Right atrium auricular region (tissue), 2 donors: Measurements from ENCODE around the gene PTAR1. TPM values are rescaled to one million over a fixed set of nuclear protein-coding genes. Genes with fewer than 3 reads are reported as not detected.
"Not testable (repeated sequence)": the region's sequence is repeated elsewhere in the genome, so short reads cannot be mapped to it uniquely, and the experiment has no call there.

Experiments
- DNase-seq: peaks from one replicate; pipeline ENCODE4 v3.0.0-alpha.2; 2019; ENCODE audit warnings: low spot score
- H3K27ac ChIP-seq, 2 donors: fragments of 200-600 bp; sonication (generic); 1 replicate in 1 of 2; 2 replicates in 1 of 2; pipeline ENCODE4 v1.5.1; 2016 to 2019
- H3K27me3 ChIP-seq, 2 donors: fragments of 200-600 bp; sonication (generic); one replicate each; pipeline versions ENCODE4 v1.5.1 to v1.6.0; 2017 to 2019
- H3K36me3 ChIP-seq: fragments of 200-600 bp; sonication (generic); one replicate; pipeline ENCODE4 v1.5.1; 2016
- H3K4me1 ChIP-seq, 2 donors: fragments of 200-600 bp; sonication (generic); one replicate each; pipeline versions ENCODE4 v1.5.1 to v1.6.0; 2017 to 2019
- H3K4me3 ChIP-seq, 2 donors: fragments of 200-600 bp; sonication (generic); 1 replicate in 1 of 2; 2 replicates in 1 of 2; pipeline ENCODE4 v1.5.1; 2017 to 2019; ENCODE audit warnings: mild to moderate bottlenecking in 1 of 2, moderate library complexity in 1 of 2
- H3K9me3 ChIP-seq, 2 donors: fragments of 200-600 bp; sonication (generic); one replicate each; pipeline ENCODE4 v1.5.1; 2019
- CTCF ChIP-seq, 2 donors: fragments of 200-600 bp; sonication (generic); IDR thresholded peaks; one replicate each; pipeline ENCODE4 v1.5.1; 2019; ENCODE audit warnings: antibody characterized with exemption in 2 of 2
- total RNA-seq, 2 donors: library from RNA; depleted of rRNA; stranded (reverse); fragments of >200 nt; gene quantifications; one replicate each; pipeline ENCODE4 v1.1.0, GENCODE V29; 2016

PTAR1 gene
- total RNA-seq, result 10 to 100 TPM; 29.2 to 32.1 TPM

- DNase-seq, result peak; percentile 92
- no peak for TF ChIP-seq CTCF (IDR thresholded peaks at IDR 0.05)
- Histone ChIP-seq H3K36me3 (no peaks in the 10 kb centered on the region), H3K4me1 (peaks cover 0 to 25% of the 10 kb centered on the region in 2 donors), H3K4me3 (peak within 1 kb of the TSS; percentile 57 to 84), H3K27ac (peak within 1 kb of the TSS; percentile 90 to 97), H3K9me3 (no peaks in the 10 kb centered on the region), H3K27me3 (no peaks in the 10 kb centered on the region)
Measured at GRCh38 chr9:69759421-69760277, at the start of gene PTAR1. TSS of gene PTAR1 (minus strand) at chr9:69760011. CDS start at chr9:69759938, 73 bp downstream.

- H3K27ac ChIP-seq, result no peak overlapping the region
- H3K27me3 ChIP-seq, result no peaks in the 10 kb centered on the region
- H3K4me1 ChIP-seq, result peaks cover 0 to 3% of the 10 kb centered on the region in 2 donors
- no peak for TF ChIP-seq CTCF (IDR thresholded peaks at IDR 0.05)
- DNase-seq, result no peak
- no peaks in the 10 kb centered on the region for H3K9me3 ChIP-seq
- no peaks in the 10 kb centered on the region for H3K36me3 ChIP-seq
- H3K4me3 ChIP-seq, result no peak overlapping the region
Measured at GRCh38 chr9:69809304-69809863, 49.6 kb upstream of the PTAR1 start.

GRCh38 chr9:69806627-69807026 is 46.8 kb upstream of the PTAR1 start:
- TF ChIP-seq CTCF (IDR thresholded peaks at IDR 0.05), result no peak
- no peak overlapping the region for H3K27ac ChIP-seq
- H3K27me3 ChIP-seq, result no peaks in the 10 kb centered on the region
- H3K4me3 ChIP-seq, result no peak overlapping the region
- no peak for DNase-seq
- H3K36me3 ChIP-seq, result no peaks in the 10 kb centered on the region
- no peaks in the 10 kb centered on the region for H3K9me3 ChIP-seq
- H3K4me1 ChIP-seq, result no peaks in the 10 kb centered on the region

GRCh38 chr9:69805962-69806515 is 46.2 kb upstream of the PTAR1 start:
- no peak overlapping the region for H3K27ac ChIP-seq
- TF ChIP-seq CTCF (IDR thresholded peaks at IDR 0.05), result no peak

GRCh38 chr9:69801989-69802388 is 42.2 kb upstream of the PTAR1 start:
- no peaks in the 10 kb centered on the region for H3K9me3 ChIP-seq
- DNase-seq, result no peak
- TF ChIP-seq CTCF (IDR thresholded peaks at IDR 0.05), result no peak

More at GRCh38 chr9:69805962-69806515, 46.2 kb upstream of the PTAR1 start:
- no peak overlapping the region for H3K4me3 ChIP-seq
- no peaks in the 10 kb centered on the region for H3K4me1 ChIP-seq
- H3K9me3 ChIP-seq, result no peaks in the 10 kb centered on the region
- no peaks in the 10 kb centered on the region for H3K27me3 ChIP-seq
- DNase-seq, result peak; percentile 68
- H3K36me3 ChIP-seq, result no peaks in the 10 kb centered on the region

GRCh38 chr9:69800027-69800426 is 40.2 kb upstream of the PTAR1 start:
- not testable (repeated sequence) for H3K36me3 ChIP-seq, DNase-seq, H3K27ac ChIP-seq, H3K9me3 ChIP-seq, H3K4me3 ChIP-seq, H3K4me1 ChIP-seq, H3K27me3 ChIP-seq

More at GRCh38 chr9:69801989-69802388, 42.2 kb upstream of the PTAR1 start:
- H3K36me3 ChIP-seq, result no peaks in the 10 kb centered on the region
- H3K4me1 ChIP-seq, result no peaks in the 10 kb centered on the region
- H3K27me3 ChIP-seq, result no peaks in the 10 kb centered on the region
- H3K27ac ChIP-seq, result no peak overlapping the region
- H3K4me3 ChIP-seq, result no peak overlapping the region

- not testable (repeated sequence) for H3K27me3 ChIP-seq, H3K4me1 ChIP-seq, H3K9me3 ChIP-seq, H3K36me3 ChIP-seq, DNase-seq, H3K27ac ChIP-seq, H3K4me3 ChIP-seq
Measured at GRCh38 chr9:69799521-69799920, 39.7 kb upstream of the PTAR1 start.
